Gastroesophageal sphincter (tissue), 4 donors: ENCODE results near the gene VPS37C. TPM values are rescaled to one million over a fixed set of nuclear protein-coding genes. Genes with fewer than 3 reads are reported as not detected.
"Not testable (repeated sequence)": the region's sequence is repeated elsewhere in the genome, so short reads cannot be mapped to it uniquely, and the experiment has no call there.

Experiments
- ATAC-seq: fragments of 150-250 bp; one replicate; pipeline ENCODE4 v1.9.1; 2016; ENCODE audit warnings: mild to moderate bottlenecking, moderate library complexity
- H3K27ac ChIP-seq, 4 donors: fragments of 200-600 bp; sonication (generic) in 3 of 4; 1 replicate in 3 of 4; 2 replicates in 1 of 4; pipeline ENCODE4 v1.5.1; 2016 to 2019
- H3K27me3 ChIP-seq: fragments of 200-600 bp; sonication (generic); one replicate; pipeline ENCODE4 v1.5.1; 2019
- H3K36me3 ChIP-seq, 2 donors: fragments of 200-600 bp; sonication (generic); one replicate each; pipeline ENCODE4 v1.5.1; 2019; ENCODE audit warnings: control low read depth in 1 of 2
- H3K4me1 ChIP-seq, 3 donors: fragments of 200-600 bp; sonication (generic); 1 replicate in 2 of 3; 2 replicates in 1 of 3; pipeline ENCODE4 v1.5.1; 2016 to 2019; ENCODE audit warnings: control low read depth in 2 of 3
- H3K4me3 ChIP-seq, 2 donors: fragments of 200-600 bp; sonication (generic); one replicate each; pipeline ENCODE4 v1.5.1; 2019; ENCODE audit warnings: mild to moderate bottlenecking in 1 of 2, moderate library complexity in 1 of 2
- H3K9me3 ChIP-seq, 3 donors: fragments of 200-600 bp; sonication (generic); one replicate each; pipeline ENCODE4 v1.5.1; 2017 to 2019; ENCODE audit warnings: control low read depth in 2 of 3
- CTCF ChIP-seq, 4 experiments: fragments of 200-600 bp in 2 of 4; fragments of 450-650 bp in 2 of 4; sonication (generic) in 1 of 4; IDR thresholded peaks; one replicate each; pipeline ENCODE4 v1.5.1; 2017 to 2019; ENCODE audit warnings: antibody characterized with exemption in 4 of 4, mild to moderate bottlenecking in 2 of 4, moderate library complexity in 2 of 4
- EP300 ChIP-seq: sonication (generic); formaldehyde crosslinking; IDR thresholded peaks from one replicate; pipeline ENCODE4 v1.6.1; 2017; ENCODE audit warnings: antibody characterized with exemption, mild to moderate bottlenecking
- POLR2A ChIP-seq, 2 donors: fragments of 450-650 bp; IDR thresholded peaks; one replicate each; pipeline ENCODE4 v1.6.1; 2017; ENCODE audit warnings: antibody characterized with exemption in 2 of 2, mild to moderate bottlenecking in 2 of 2, moderate library complexity in 1 of 2
- POLR2AphosphoS5 ChIP-seq: sonication (generic); formaldehyde crosslinking; IDR thresholded peaks from one replicate; pipeline ENCODE4 v1.6.1; 2017; ENCODE audit warnings: antibody characterized with exemption
- WGBS, 2 donors: methylation state at CpG; one replicate each; pipeline ENCODE4 v1.1.5; 2018; ENCODE audit warnings: low coverage in 1 of 2; 5-methylcytosine and 5-hydroxymethylcytosine counted together
- total RNA-seq, 4 donors: library from RNA; depleted of rRNA; stranded (reverse); fragments of >200 nt; gene quantifications; one replicate each; pipeline ENCODE4 v1.1.0, GENCODE V29; 2016

The VPS37C gene
- total RNA-seq, 4 donors from 2014 or later = 19.1 to 41.9 (median 25.5) TPM

GRCh38 chr11:61098778-61099177 is 62.4 kb downstream of the VPS37C start:
- Histone ChIP-seq H3K4me1 (no peaks in the 10 kb centered on the region), H3K27ac (no peak overlapping the region), H3K4me3 (no peak overlapping the region), H3K27me3 (no peaks in the 10 kb centered on the region), H3K36me3 (no peaks in the 10 kb centered on the region), H3K9me3 (no peaks in the 10 kb centered on the region)
- WGBS, 2 donors = 83% methylated on average over 1 of the region's 4 CpGs; no CpG with 5 or more reads in 1 of the 2 donors
- ATAC-seq = no peak
- TF ChIP-seq POLR2AphosphoS5 = no peak
- no peak for TF ChIP-seq CTCF (IDR thresholded peaks at IDR 0.05)
- no peak for TF ChIP-seq POLR2A (IDR thresholded peaks at IDR 0.05)
- TF ChIP-seq EP300 = no peak

- H3K27me3 ChIP-seq, H3K4me3 ChIP-seq, H3K4me1 ChIP-seq, H3K27ac ChIP-seq, H3K9me3 ChIP-seq, H3K36me3 ChIP-seq, ATAC-seq: not testable (repeated sequence)
- 65 to 85% methylated on average over 2 of the region's 2 CpGs for WGBS, 2 donors
These were observed 63.0 kb downstream of the VPS37C start for GRCh38 chr11:61098261-61098660.

- TF ChIP-seq POLR2AphosphoS5 (no peak), EP300 (no peak), CTCF (IDR thresholded peaks at IDR 0.05) (no peak), POLR2A (IDR thresholded peaks at IDR 0.05) (no peak)
- no peak for ATAC-seq
- no peaks in the 10 kb centered on the region for H3K27me3 ChIP-seq
- WGBS, 2 donors = 70% methylated on average over 4 of the region's 7 CpGs; no CpG with 5 or more reads in 1 of the 2 donors
- no peak overlapping the region for H3K27ac ChIP-seq
- H3K9me3 ChIP-seq = no peaks in the 10 kb centered on the region
- H3K36me3 ChIP-seq = no peaks in the 10 kb centered on the region
- no peak overlapping the region for H3K4me3 ChIP-seq
- no peaks in the 10 kb centered on the region for H3K4me1 ChIP-seq
These were observed 66.2 kb downstream of the VPS37C start for GRCh38 chr11:61095021-61095420.

GRCh38 chr11:61094167-61094566 is 67.1 kb downstream of the VPS37C start:
- not testable (repeated sequence) for ATAC-seq, H3K4me3 ChIP-seq, H3K4me1 ChIP-seq, H3K36me3 ChIP-seq, H3K9me3 ChIP-seq, H3K27ac ChIP-seq, H3K27me3 ChIP-seq
- 93% methylated on average over 4 of the region's 7 CpGs; no CpG with 5 or more reads in 1 of the 2 donors for WGBS, 2 donors

- no peak for ATAC-seq
- H3K27ac ChIP-seq = no peak overlapping the region
- no peaks in the 10 kb centered on the region for H3K9me3 ChIP-seq
- TF ChIP-seq POLR2A (IDR thresholded peaks at IDR 0.05) = no peak
- H3K36me3 ChIP-seq = no peaks in the 10 kb centered on the region
- H3K27me3 ChIP-seq = no peaks in the 10 kb centered on the region
- no peak overlapping the region for H3K4me3 ChIP-seq
- H3K4me1 ChIP-seq = no peaks in the 10 kb centered on the region
- 86 to 93% methylated on average over 1 to 11 of the region's 13 CpGs for WGBS, 2 donors
These were observed 68.1 kb downstream of the VPS37C start for GRCh38 chr11:61092908-61093763.

GRCh38 chr11:61092280-61092766 is 68.9 kb downstream of the VPS37C start:
- no peak for ATAC-seq
- 88% methylated on average over 3 of the region's 10 CpGs; no CpG with 5 or more reads in 1 of the 2 donors for WGBS, 2 donors
- H3K27me3 ChIP-seq = no peaks in the 10 kb centered on the region
- H3K27ac ChIP-seq = no peak overlapping the region
- no peaks in the 10 kb centered on the region for H3K4me1 ChIP-seq
- no peaks in the 10 kb centered on the region for H3K9me3 ChIP-seq
- H3K36me3 ChIP-seq = no peaks in the 10 kb centered on the region
- TF ChIP-seq EP300 = no peak
- H3K4me3 ChIP-seq = no peak overlapping the region
